SH-SY5Y (cell line): Measurements from ENCODE around the gene STX7.

Source experiments
- GATA2 ChIP-seq: IDR thresholded peaks from 2 replicates; pipeline ENCODE4 v1.6.1; 2011; ENCODE audit warnings: mild to moderate bottlenecking, low read depth, low read length
- GATA3 ChIP-seq: IDR thresholded peaks from 2 replicates; pipeline ENCODE4 v1.6.1; 2011; ENCODE audit warnings: low read depth, mild to moderate bottlenecking, low read length, moderate library complexity

GRCh38 chr6:132495604-132496079 is 17.3 kb downstream of the STX7 start:
- no peak for TF ChIP-seq GATA3
- TF ChIP-seq GATA2, result no peak
